GM21390 (cell line): Measurements from ENCODE around the gene PRR16.

Experiments
- ATAC-seq: cut with Tn5 transposase; IDR thresholded peaks from one replicate; pipeline ENCODE4 v1.9.1; 2021; ENCODE audit not compliant: unreplicated experiment

Gene PRR16

DNA sequence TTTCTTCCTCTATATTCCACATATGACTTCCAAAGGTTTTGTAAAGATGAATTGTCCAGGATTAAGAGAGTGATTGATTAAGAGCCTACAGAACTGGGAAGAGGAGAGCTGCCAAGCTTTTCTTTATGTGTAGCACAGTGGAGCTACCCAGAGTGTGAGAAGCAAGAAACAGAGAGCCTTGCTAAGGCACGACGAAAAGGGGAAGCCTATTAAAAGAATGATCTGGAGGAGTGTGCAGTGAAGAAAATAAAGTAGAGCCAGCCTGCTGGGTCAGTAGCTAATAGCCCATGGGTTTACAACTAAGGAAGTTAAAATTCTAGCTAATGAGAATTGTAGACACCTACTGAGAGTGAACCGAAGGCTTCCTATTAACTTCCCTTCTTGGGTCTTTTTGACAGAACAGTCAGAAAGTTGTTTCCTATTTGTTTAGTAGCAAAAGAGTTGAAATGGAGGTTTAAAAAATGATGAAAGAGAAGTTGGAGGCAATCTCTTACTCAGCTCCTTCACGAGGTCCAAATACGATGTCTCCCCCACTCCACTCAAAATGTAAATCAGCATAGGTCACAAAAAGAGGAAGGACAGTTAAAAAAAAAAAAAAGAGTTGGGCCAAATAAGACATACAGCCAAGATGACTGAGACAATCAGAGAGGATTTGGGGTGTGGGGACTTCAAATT lies 957 bp upstream of the PRR16 start:
- no peak for ATAC-seq

GRCh38 chr5:120464627-120465435 lies 731 bp downstream of the PRR16 start:
- no peak for ATAC-seq

GRCh38 chr5:120465436-120465961 lies 1.4 kb downstream of the PRR16 start:
- no peak for ATAC-seq

DNA sequence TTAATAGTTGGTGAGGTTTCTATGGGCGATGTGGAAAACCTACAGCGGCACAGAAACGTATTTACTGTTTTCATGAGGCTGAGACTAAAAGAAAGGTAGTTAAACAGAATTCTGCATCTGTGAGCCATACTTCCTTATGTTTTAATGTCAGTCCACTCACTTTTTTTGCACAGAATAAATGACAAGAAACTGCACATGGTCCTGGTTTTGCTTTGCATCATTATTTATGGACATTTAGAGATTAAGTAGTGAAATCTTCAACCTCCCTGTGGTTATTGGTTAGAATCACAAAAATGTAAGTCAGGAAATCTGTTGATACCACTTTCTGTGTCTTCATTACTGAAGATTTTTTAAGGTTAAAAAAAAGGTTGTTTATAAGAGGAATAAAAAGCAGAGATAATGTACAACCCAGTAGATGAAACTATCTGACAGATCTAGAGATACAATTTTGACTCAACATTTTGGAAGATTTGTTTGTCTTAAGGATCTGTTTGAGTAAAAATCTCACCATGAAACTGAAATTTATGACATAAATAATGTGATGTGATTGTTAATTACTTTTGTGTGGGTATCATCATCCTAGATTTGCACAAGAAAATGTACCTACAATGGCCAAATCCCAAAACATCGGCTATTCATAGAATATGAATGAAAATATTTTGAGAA lies 2.4 kb downstream of the PRR16 start:
- ATAC-seq: no peak

DNA sequence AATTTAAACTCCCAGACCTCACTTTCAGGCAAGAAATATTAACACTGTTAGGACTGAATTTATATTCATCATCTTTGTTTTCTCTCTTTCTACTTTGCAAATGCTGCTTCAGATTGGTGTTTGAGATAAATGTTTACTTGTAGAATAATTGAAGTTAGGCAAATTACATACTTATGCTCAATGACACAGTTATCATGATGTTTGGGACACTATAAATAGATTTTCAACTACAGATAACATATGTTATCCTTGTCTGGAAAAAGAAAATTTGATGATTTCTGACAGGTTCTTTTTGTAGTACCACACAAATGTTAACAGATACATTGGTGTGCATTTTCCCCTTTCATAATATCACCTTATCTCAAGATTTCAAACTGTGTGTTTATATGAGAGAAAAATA lies 7.9 kb downstream of the PRR16 start:
- no peak for ATAC-seq

DNA sequence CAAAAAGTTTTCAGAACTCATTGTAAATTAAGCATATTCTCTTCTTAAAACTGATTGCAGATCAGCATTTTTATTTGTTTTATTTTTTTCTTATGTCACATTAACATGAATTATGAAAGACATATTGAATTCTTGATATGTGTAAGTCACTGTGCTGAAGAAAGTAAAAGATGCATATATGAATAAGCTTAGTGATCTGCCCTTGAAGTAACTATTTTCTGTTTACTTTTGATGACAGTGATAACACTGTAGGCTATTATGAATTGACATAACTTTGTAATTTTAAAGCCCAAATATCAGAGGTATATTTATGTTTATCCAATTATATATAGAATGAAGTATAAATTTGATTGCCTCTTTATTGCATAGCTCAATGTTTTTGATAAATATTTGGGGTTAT lies 8.8 kb downstream of the PRR16 start:
- no peak for ATAC-seq

- ATAC-seq: no peak
These were observed 9.2 kb downstream of the PRR16 start for GRCh38 chr5:120473332-120473731.

GRCh38 chr5:120476063-120476462 lies 12.0 kb downstream of the PRR16 start:
- ATAC-seq: no peak

GRCh38 chr5:120479066-120479465 lies 15.0 kb downstream of the PRR16 start:
- no peak for ATAC-seq

GRCh38 chr5:120499876-120500563 lies 35.9 kb downstream of the PRR16 start:
- ATAC-seq: no peak

GRCh38 chr5:120502531-120502930 lies 38.4 kb downstream of the PRR16 start:
- no peak for ATAC-seq

DNA sequence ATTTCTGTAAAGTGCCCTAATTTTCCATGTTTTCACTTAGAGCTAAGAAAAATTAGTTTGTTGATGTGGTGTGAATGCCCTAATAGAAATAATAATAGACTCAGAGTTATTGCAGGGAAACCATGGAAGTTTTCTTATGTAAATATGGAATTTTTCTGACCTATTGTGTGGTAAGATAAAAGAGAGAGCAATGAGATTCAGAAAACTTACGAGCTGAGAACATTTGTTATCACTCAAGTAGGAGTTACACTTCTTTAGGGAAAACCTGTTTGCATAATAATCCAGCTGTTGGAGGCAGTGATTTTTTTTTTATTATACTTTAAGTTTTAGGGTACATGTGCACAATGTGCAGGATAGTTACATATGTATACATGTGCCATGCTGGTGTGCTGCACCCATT lies 39.2 kb downstream of the PRR16 start:
- no peak for ATAC-seq

- ATAC-seq: no peak
These were observed 40.0 kb downstream of the PRR16 start for GRCh38 chr5:120504057-120504456.

DNA sequence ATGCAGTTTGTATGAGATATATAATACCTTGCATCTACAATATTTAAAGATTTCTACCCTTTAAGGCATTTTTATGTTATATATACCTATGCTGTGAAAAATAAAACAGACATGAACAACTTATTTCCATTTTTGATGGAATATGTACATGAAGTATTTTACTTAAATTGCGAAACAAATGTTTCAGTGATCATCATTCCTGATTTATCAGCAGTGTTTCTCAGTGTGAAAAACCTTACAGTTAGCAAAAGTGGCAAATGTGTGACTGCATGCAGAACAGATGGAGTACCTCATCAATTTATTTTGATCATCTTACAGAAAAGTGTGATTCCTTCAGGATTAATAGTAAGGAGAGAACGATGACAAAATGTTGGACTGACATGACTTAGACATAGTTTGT lies 43.1 kb downstream of the PRR16 start:
- no peak for ATAC-seq

DNA sequence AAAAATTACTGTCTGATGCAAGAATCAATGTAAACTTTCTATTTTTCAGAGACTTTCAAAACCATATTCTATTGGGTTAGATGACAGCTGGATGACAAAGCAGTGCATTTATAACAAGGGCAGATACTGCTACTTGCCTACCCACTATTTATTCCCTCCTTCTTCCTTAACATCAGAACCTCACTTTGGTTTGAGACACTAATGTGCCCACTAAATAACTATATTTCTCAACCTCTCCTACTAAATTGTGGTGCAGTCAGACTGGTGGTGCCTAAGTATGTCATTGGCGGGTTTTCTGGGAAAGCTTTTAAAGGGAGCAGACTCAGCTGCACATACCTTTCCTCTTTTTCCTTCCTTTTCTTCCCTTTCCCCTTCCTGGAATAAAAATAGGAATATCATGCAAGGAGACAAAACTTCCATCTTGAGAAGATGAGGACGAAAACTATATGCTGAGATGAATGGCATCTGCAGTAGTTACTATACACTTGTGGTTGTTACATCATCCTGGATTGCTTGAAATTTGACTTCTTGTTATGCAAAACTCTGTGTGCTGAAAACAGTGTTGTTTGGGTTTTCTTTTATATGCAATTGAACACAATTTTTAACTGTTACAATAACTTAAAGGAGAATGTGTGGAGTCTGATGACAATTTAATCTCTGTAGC lies 43.8 kb downstream of the PRR16 start:
- no peak for ATAC-seq

DNA sequence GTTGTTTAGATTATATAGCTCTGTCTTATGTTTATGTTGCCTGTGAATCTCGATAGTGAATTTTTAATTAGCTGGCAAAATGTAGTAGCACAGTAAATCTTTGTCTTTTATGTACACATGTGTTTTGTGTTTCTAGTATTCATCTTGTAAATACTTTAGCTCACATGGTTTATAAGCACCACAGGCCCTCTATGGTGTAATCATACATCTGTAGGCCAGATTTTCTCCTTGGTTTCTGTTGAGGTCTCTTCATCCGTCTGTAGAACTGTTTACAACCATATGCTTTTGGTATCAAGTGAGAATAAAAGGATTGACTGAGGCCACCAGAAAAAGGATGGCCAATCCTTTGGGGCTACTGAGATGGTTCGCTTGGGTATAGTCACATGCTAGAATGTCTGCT lies 45.0 kb downstream of the PRR16 start:
- ATAC-seq: no peak

DNA sequence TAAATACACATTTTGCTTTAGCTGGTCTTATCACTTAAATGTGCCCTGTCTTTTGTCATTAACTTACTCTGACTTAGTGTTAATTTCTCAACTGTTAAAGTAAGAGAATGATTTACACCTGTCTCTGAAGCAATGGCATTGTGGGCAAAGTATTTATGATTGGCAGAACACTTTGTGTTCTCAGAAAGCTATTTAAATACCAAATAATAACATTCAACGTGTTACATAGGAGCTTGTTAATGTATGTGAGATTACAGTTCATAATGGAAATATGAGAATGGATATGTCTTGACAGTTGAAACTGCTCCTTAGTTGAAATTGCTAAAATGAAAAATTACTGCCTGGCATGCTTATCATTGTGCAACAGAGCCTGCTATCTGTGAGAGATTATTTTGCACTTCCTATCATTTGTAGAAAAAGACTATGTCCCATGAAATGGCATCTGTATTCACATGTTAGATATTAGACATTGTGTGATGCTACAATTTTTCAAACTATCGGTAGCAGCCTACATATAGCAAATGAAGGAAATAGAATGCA lies 46.1 kb downstream of the PRR16 start:
- no peak for ATAC-seq

GRCh38 chr5:120510994-120511686 lies 47.0 kb downstream of the PRR16 start:
- ATAC-seq: no peak

- no peak for ATAC-seq
These were observed 48.0 kb downstream of the PRR16 start for GRCh38 chr5:120512068-120512467.
